Chondrocyte (in vitro differentiated cells): Measurements from ENCODE around the gene SYMPK. TPM values are rescaled to one million over a fixed set of nuclear protein-coding genes. Genes with fewer than 3 reads are reported as not detected.

Source experiments
- DNase-seq: peaks from one replicate; pipeline ENCODE4 v3.0.0; 2021; ENCODE audit warnings: mixed read lengths, low spot score
- H3K27ac Mint-ChIP-seq: one replicate; pipeline ENCODE4 v1.8.0; 2021; ENCODE audit warnings: mild to moderate bottlenecking, moderate library complexity, mixed read lengths; ENCODE audit not compliant: unreplicated experiment
- H3K27me3 Mint-ChIP-seq: 2 replicates; pipeline ENCODE4 v1.8.0; 2021; ENCODE audit warnings: low read depth, mixed read lengths
- H3K36me3 Mint-ChIP-seq: 2 replicates; pipeline ENCODE4 v1.8.0; 2021; ENCODE audit warnings: low read depth, mixed read lengths
- H3K4me1 Mint-ChIP-seq: 2 replicates; pipeline ENCODE4 v1.8.0; 2021; ENCODE audit warnings: low read depth, mild to moderate bottlenecking, mixed read lengths
- H3K4me3 Mint-ChIP-seq: one replicate; pipeline ENCODE4 v1.8.0; 2021; ENCODE audit warnings: mild to moderate bottlenecking, moderate library complexity, mixed read lengths; ENCODE audit not compliant: unreplicated experiment
- H3K9me3 Mint-ChIP-seq: 2 replicates; pipeline ENCODE4 v1.8.0; 2021; ENCODE audit warnings: low read depth, mixed read lengths
- total RNA-seq: library from RNA; stranded (reverse); gene quantifications from 3 replicates; pipeline ENCODE4 v1.2.1, GENCODE V29; 2021
- TF ChIP-seq, protein P1 (sequence below): fragments of 200-600 bp; sonication (generic); IDR thresholded peaks from 2 replicates; pipeline ENCODE4 v1.5.0; 2021; ENCODE audit warnings: antibody characterized with exemption, mild to moderate bottlenecking, moderate library complexity

Gene SYMPK
- total RNA-seq, 1 donor from 2014 or later = 56.5 TPM

DNA sequence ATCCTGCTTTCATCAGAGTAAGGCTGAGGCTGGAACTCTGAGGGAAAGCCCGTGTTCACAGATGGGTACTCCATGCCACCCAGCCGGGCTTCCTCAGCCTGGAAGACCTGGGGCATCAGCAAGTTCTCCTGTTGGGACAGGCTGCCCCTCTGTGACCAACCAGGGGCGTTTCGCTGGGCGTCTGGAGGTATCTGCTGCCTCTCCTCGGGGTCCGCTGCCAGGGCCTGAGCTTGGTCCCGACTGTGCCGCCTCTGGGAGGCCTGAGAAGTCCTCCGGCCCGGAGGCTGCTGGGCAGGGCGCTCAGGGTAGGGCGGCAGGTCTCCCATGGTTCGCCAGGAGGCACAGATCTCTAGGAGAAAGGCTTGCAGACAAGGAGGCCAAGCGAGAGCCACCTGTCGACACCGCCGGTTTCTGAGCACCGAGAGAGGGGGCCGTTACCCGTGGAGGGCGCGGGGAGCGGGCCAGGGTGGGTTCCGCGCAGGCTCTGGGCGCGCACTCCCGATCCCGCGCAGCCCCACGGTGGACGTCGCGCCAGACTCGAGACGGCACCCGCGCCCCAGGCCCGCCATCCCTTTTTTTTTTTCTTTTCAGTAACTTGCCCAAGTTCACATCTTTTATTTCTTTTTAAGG, 48.0 kb downstream of the SYMPK start, which contains the start of gene RSPH6A:
Gene RSPH6A, minus strand, starts transcription at position 458 of the 630 bp plus-strand sequence. Its CDS starts 132 bp downstream, at position 326.
- Mint-ChIP-seq H3K4me3 (peak within 1 kb of the TSS; percentile 69), H3K27ac (no peak within 1 kb of the TSS), H3K4me1 (peaks cover 9% of the 10 kb centered on the region), H3K27me3 (no peaks in the 10 kb centered on the region), H3K36me3 (no peaks in the 10 kb centered on the region), H3K9me3 (no peaks in the 10 kb centered on the region)
- DNase-seq = peak; percentile 84
- TF ChIP-seq, protein P1, sequence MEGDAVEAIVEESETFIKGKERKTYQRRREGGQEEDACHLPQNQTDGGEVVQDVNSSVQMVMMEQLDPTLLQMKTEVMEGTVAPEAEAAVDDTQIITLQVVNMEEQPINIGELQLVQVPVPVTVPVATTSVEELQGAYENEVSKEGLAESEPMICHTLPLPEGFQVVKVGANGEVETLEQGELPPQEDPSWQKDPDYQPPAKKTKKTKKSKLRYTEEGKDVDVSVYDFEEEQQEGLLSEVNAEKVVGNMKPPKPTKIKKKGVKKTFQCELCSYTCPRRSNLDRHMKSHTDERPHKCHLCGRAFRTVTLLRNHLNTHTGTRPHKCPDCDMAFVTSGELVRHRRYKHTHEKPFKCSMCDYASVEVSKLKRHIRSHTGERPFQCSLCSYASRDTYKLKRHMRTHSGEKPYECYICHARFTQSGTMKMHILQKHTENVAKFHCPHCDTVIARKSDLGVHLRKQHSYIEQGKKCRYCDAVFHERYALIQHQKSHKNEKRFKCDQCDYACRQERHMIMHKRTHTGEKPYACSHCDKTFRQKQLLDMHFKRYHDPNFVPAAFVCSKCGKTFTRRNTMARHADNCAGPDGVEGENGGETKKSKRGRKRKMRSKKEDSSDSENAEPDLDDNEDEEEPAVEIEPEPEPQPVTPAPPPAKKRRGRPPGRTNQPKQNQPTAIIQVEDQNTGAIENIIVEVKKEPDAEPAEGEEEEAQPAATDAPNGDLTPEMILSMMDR = no peak

DNA sequence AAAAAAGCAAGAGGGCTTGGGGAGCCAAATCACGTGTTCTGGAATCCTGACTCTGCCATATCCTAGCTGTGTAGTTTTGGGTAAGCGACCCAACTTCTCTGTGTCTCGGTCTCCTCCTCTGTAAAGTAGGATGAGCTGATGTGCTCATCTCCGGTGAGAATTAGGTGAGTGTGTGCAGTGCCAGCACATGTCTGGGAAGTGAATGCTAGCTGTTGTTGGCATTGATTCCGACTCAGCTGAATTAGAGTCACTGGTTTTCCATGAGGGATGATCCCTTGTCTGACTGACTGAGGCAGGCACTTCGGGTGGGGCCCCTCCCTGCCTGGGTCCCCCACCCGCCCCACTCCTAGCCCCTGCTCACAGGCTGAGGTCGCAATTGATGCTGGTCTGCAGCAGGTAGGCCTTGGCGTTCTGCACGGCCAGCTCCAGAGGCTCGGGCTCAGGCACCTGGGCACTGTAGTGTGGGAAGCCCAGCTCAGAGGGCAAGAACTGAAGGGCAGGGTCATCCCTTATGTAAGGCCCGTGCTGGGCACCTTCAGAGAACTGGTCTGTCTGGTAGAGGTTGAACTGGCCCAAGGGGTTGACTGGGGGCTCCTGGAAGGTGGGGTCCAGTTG, 48.7 kb downstream of the SYMPK start:
- H3K36me3 Mint-ChIP-seq = no peaks in the 10 kb centered on the region
- DNase-seq = no peak
- H3K4me3 Mint-ChIP-seq = no peak overlapping the region
- H3K27ac Mint-ChIP-seq = no peak overlapping the region
- no peaks in the 10 kb centered on the region for H3K27me3 Mint-ChIP-seq
- H3K4me1 Mint-ChIP-seq = peaks cover 16% of the 10 kb centered on the region
- TF ChIP-seq, protein P1 = no peak
- H3K9me3 Mint-ChIP-seq = no peaks in the 10 kb centered on the region

DNA sequence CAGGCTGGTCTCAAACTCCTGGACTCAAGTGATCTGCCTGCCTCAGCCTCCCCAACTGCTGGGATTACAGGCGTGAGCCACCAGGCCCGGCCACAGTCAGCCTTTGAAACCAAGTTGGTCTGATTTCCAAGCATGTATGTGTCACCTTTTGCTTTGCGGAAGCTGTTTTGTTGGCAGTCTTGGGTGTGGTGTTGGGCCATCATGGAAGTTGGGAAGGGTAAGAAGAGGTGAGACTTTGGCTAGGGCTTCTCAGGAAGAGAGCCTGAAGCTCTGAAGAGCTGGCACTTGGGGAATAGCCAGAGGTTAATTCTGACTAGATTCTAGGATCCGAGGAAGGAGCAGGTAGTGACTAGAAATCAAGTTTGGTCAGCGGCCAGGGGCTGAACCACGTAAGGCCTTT, 50.6 kb downstream of the SYMPK start:
- DNase-seq = no peak
- Mint-ChIP-seq H3K27ac (no peak overlapping the region), H3K36me3 (no peaks in the 10 kb centered on the region), H3K9me3 (no peaks in the 10 kb centered on the region), H3K4me1 (peaks cover 17% of the 10 kb centered on the region), H3K27me3 (no peaks in the 10 kb centered on the region), H3K4me3 (no peak overlapping the region)
- TF ChIP-seq, protein P1 = no peak

DNA sequence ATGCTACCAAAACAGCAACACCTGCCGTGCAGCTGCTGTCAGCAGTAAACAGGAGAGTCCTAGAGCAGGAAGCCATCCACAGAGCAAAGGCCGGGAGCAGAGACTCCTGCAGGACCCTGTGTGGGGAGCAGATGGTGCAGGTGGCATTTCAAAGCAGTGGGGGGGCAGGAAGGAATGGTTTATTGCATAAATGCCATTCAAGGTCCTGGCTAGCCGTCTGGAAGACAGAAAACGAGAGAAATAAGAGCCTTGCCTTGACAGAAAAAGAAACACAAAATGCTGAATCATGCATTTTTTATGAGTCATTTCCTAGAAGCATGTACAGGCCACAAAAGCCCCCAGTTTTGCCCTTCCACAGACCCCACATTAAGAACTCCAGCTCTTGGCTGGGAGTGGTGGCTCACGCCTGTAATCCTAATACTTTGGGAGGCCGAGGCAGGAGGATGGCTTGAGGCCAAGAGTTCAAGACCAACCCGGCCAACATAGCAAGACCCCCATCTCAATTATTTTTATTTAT, 53.2 kb downstream of the SYMPK start:
- DNase-seq = no peak
- peak overlapping the region; percentile 36 for H3K4me3 Mint-ChIP-seq
- TF ChIP-seq, protein P1 = no peak
- H3K4me1 Mint-ChIP-seq = peaks cover 19% of the 10 kb centered on the region
- no peaks in the 10 kb centered on the region for H3K27me3 Mint-ChIP-seq
- no peaks in the 10 kb centered on the region for H3K9me3 Mint-ChIP-seq
- peak overlapping the region; percentile 97 for H3K27ac Mint-ChIP-seq
- H3K36me3 Mint-ChIP-seq = no peaks in the 10 kb centered on the region

DNA sequence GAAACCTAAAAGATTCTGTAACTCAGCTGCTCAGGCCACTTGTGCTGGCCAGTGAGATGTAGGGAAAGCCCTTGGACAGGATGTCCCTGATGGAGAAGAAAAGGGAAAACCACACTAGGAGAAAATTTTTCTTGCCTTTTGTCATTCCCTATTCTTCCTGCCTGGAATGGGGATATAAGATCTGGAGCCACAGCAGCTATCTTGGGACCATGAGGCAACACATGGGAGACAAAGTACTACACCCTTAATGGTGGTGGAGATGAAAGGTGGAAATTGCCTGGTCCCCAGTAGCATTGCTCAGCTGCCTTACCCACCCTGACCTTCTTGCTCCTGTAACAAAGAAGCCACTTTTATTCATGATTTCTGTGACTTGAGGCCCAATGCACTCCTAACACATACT, 57.2 kb downstream of the SYMPK start:
- Mint-ChIP-seq H3K9me3 (no peaks in the 10 kb centered on the region), H3K36me3 (no peaks in the 10 kb centered on the region), H3K27ac (no peak overlapping the region), H3K4me3 (no peak overlapping the region), H3K27me3 (no peaks in the 10 kb centered on the region), H3K4me1 (peaks cover 19% of the 10 kb centered on the region)
- TF ChIP-seq, protein P1 = no peak
- DNase-seq = no peak
